H9 (cell line): ENCODE measurements around the gene RAD17. TPM values are rescaled to one million over a fixed set of nuclear protein-coding genes. Genes with fewer than 3 reads are reported as not detected.
"Not testable (repeated sequence)": the region's sequence is repeated elsewhere in the genome, so short reads cannot be mapped to it uniquely, and the experiment has no call there.

Experiments
- DNase-seq: peaks from one replicate; pipeline ENCODE4 v3.0.0-alpha.2; 2017
- H2AFZ ChIP-seq: one replicate; pipeline ENCODE4 v1.6.1; 2013; ENCODE audit warnings: mild to moderate bottlenecking, low read length, control low read depth, moderate library complexity
- H2AK5ac ChIP-seq: 2 replicates; pipeline ENCODE4 v1.6.1; 2013; ENCODE audit warnings: low read length, control low read depth, mixed read lengths; ENCODE audit not compliant: insufficient read length
- H2BK120ac ChIP-seq: one replicate; pipeline ENCODE4 v1.6.1; 2013; ENCODE audit warnings: low read depth, mild to moderate bottlenecking, low read length, control low read depth, inconsistent platforms; ENCODE audit not compliant: poor library complexity, severe bottlenecking
- H2BK12ac ChIP-seq: 2 replicates; pipeline ENCODE4 v1.6.1; 2013; ENCODE audit warnings: low read length, control low read depth, mixed read lengths, low read depth; ENCODE audit not compliant: insufficient read length
- H2BK15ac ChIP-seq: 2 replicates; pipeline ENCODE4 v1.6.1; 2013; ENCODE audit warnings: low read depth, low read length, control low read depth
- H2BK20ac ChIP-seq: one replicate; pipeline ENCODE4 v1.6.1; 2013; ENCODE audit warnings: low read depth, mild to moderate bottlenecking, low read length, control low read depth, inconsistent platforms; ENCODE audit not compliant: poor library complexity, severe bottlenecking
- H2BK5ac ChIP-seq: 2 replicates; pipeline ENCODE4 v1.6.1; 2013; ENCODE audit warnings: low read length, control low read depth, mixed read lengths; ENCODE audit not compliant: insufficient read length
- H3K14ac ChIP-seq: 2 replicates; pipeline ENCODE4 v1.6.1; 2013; ENCODE audit warnings: low read length, control low read depth; ENCODE audit not compliant: insufficient read depth
- H3K18ac ChIP-seq: 2 replicates; pipeline ENCODE4 v1.6.1; 2013; ENCODE audit warnings: low read depth, mild to moderate bottlenecking, mixed read lengths, low read length, control low read depth; ENCODE audit not compliant: insufficient read length
- H3K23ac ChIP-seq: 2 replicates; pipeline ENCODE4 v1.6.1; 2013; ENCODE audit warnings: low read length, control low read depth, mixed read lengths, low read depth; ENCODE audit not compliant: insufficient read length
- H3K23me2 ChIP-seq: 2 replicates; pipeline ENCODE4 v1.6.1; 2013; ENCODE audit warnings: low read depth, mild to moderate bottlenecking, mixed read lengths, low read length, control low read depth; ENCODE audit not compliant: insufficient read length, poor library complexity, severe bottlenecking
- H3K27ac ChIP-seq: 2 replicates; pipeline ENCODE4 v1.5.1; 2013; ENCODE audit warnings: low read length, control low read depth, mixed read lengths, low read depth; ENCODE audit not compliant: insufficient read length
- H3K27me3 ChIP-seq: 2 replicates; pipeline ENCODE4 v1.6.1; 2013; ENCODE audit warnings: low read length, control low read depth, inconsistent platforms; ENCODE audit not compliant: insufficient read depth
- H3K4ac ChIP-seq: 2 replicates; pipeline ENCODE4 v1.6.1; 2013; ENCODE audit warnings: low read depth, mild to moderate bottlenecking, control low read depth, inconsistent platforms, low read length, moderate library complexity
- H3K4me1 ChIP-seq: 2 replicates; pipeline ENCODE4 v1.6.1; 2013; ENCODE audit warnings: low read length, control low read depth, inconsistent platforms; ENCODE audit not compliant: insufficient read depth
- H3K4me2 ChIP-seq: 2 replicates; pipeline ENCODE4 v1.6.1; 2013; ENCODE audit warnings: low read length, control low read depth, mixed read lengths; ENCODE audit not compliant: insufficient read length, insufficient read depth
- H3K56ac ChIP-seq: 2 replicates; pipeline ENCODE4 v1.6.1; 2013; ENCODE audit warnings: low read depth, mild to moderate bottlenecking, mixed read lengths, low read length, control low read depth; ENCODE audit not compliant: insufficient read length
- H3K79me1 ChIP-seq: 2 replicates; pipeline ENCODE4 v1.6.1; 2013; ENCODE audit warnings: low read depth, mild to moderate bottlenecking, moderate library complexity, low read length, control low read depth, inconsistent platforms; ENCODE audit not compliant: insufficient read depth, poor library complexity, severe bottlenecking
- H3K79me2 ChIP-seq: 2 replicates; pipeline ENCODE4 v1.6.1; 2013; ENCODE audit warnings: low read length, control low read depth, inconsistent platforms; ENCODE audit not compliant: insufficient read depth
- H3K9ac ChIP-seq: 2 replicates; pipeline ENCODE4 v1.6.1; 2013; ENCODE audit warnings: low read length, control low read depth, mixed read lengths; ENCODE audit not compliant: insufficient read length; ENCODE audit errors: extremely low read depth
- H3K9me3 ChIP-seq: one replicate; pipeline ENCODE4 v1.6.1; 2013; ENCODE audit warnings: low read depth, low read length, inconsistent platforms; ENCODE audit not compliant: control insufficient read depth
- H3T11ph ChIP-seq: one replicate; pipeline ENCODE4 v1.6.1; 2013; ENCODE audit warnings: mild to moderate bottlenecking, low read length, control low read depth, inconsistent platforms
- H4K20me1 ChIP-seq: one replicate; pipeline ENCODE4 v1.6.1; 2013; ENCODE audit not compliant: control insufficient read depth, insufficient read length, insufficient read depth
- H4K5ac ChIP-seq: 2 replicates; pipeline ENCODE4 v1.6.1; 2013; ENCODE audit warnings: low read depth, mild to moderate bottlenecking, mixed read lengths, low read length, control low read depth; ENCODE audit not compliant: insufficient read length
- H4K8ac ChIP-seq: replicated peaks from 2 replicates; pipeline ENCODE4 v1.6.1; 2013; ENCODE audit warnings: low read length, control low read depth, mixed read lengths, low read depth; ENCODE audit not compliant: insufficient read length
- H4K91ac ChIP-seq: 2 replicates; pipeline ENCODE4 v1.6.1; 2013; ENCODE audit warnings: low read depth, mild to moderate bottlenecking, moderate library complexity, mixed read lengths, low read length, control low read depth; ENCODE audit not compliant: insufficient read length
- H3K27ac Mint-ChIP-seq, 3 experiments: 2 replicates in 2 of 3; 3 replicates in 1 of 3; pipeline ENCODE4 v1.8.0; 2020 to 2021; ENCODE audit warnings: mixed read lengths in 3 of 3, mild to moderate bottlenecking in 1 of 3, moderate library complexity in 1 of 3
- H3K27me3 Mint-ChIP-seq: 2 replicates; pipeline ENCODE4 v1.8.0; 2021; ENCODE audit warnings: low read depth, mild to moderate bottlenecking, moderate library complexity, mixed read lengths
- H3K36me3 Mint-ChIP-seq, 3 experiments: 2 replicates in 2 of 3; 3 replicates in 1 of 3; pipeline ENCODE4 v1.8.0; 2020 to 2021; ENCODE audit warnings: low read depth in 3 of 3, mixed read lengths in 3 of 3; ENCODE audit not compliant: insufficient read depth in 1 of 3
- H3K4me1 Mint-ChIP-seq, 2 experiments: 2 replicates each; pipeline ENCODE4 v1.8.0; 2020; ENCODE audit warnings: mixed read lengths in 2 of 2
- H3K4me3 Mint-ChIP-seq, 2 experiments: 2 replicates in 1 of 2; 3 replicates in 1 of 2; pipeline ENCODE4 v1.8.0; 2020 to 2021; ENCODE audit warnings: mild to moderate bottlenecking in 2 of 2, mixed read lengths in 2 of 2, moderate library complexity in 1 of 2
- H3K9me3 Mint-ChIP-seq, 2 experiments: 2 replicates in 1 of 2; 3 replicates in 1 of 2; pipeline ENCODE4 v1.8.0; 2020; ENCODE audit warnings: mild to moderate bottlenecking in 2 of 2, mixed read lengths in 2 of 2, moderate library complexity in 1 of 2
- CTCF ChIP-seq: fragments of 200-600 bp; sonication (generic); conservative IDR thresholded peaks from 3 replicates; pipeline ENCODE4 v1.8.0; 2021; ENCODE audit warnings: antibody characterized with exemption, mild to moderate bottlenecking
- WGBS: extraction: QIAGEN DNeasy Blood & Tissue Kit; methylation state at CpG from one replicate; pipeline ENCODE4 v1.1.7; 2013; ENCODE audit warnings: missing lambda C conversion rate, low lambda C conversion rate, mixed read lengths; ENCODE audit not compliant: insufficient read length; ENCODE audit errors: extremely low coverage; 5-methylcytosine and 5-hydroxymethylcytosine counted together
- total RNA-seq: library from RNA; stranded (reverse); gene quantifications from 2 replicates; pipeline ENCODE4 v1.2.1, GENCODE V29; 2021

The RAD17 gene
- total RNA-seq, 1 experiment from 2014 or later: 31.9 TPM

- H2BK5ac ChIP-seq: no peak overlapping the region
- no peaks in the 10 kb centered on the region for H3K9me3 ChIP-seq
- H2BK120ac ChIP-seq: no peak overlapping the region
- H3K27me3 Mint-ChIP-seq: no peaks in the 10 kb centered on the region; the same call in 1 of the 2 replicates
- H3K18ac ChIP-seq: no peak overlapping the region
- H3K4me3 Mint-ChIP-seq: no peak overlapping the region
- no peak overlapping the region for H3K4ac ChIP-seq
- H3K9me3 Mint-ChIP-seq: no peaks in the 10 kb centered on the region
- no peaks in the 10 kb centered on the region for H4K20me1 ChIP-seq
- H3K4me1 Mint-ChIP-seq: peaks cover 6 to 7% of the 10 kb centered on the region in 2 experiments
- H3K4me2 ChIP-seq: no peak overlapping the region
- no peak overlapping the region for H3K56ac ChIP-seq
- H4K8ac ChIP-seq: no peak overlapping the region
- H2BK15ac ChIP-seq: no peak overlapping the region
- no peak for DNase-seq
- no peaks in the 10 kb centered on the region for H3K23me2 ChIP-seq
- no peak overlapping the region for H4K5ac ChIP-seq
- no peak overlapping the region for H3K14ac ChIP-seq
- H3K79me2 ChIP-seq: no peaks in the 10 kb centered on the region
- H3K27me3 ChIP-seq: no peaks in the 10 kb centered on the region
- H2AFZ ChIP-seq: no peak overlapping the region
- H2BK20ac ChIP-seq: no peak overlapping the region
- no CpG with 5 or more reads among the region's 4 CpGs for WGBS
- no peak overlapping the region for H3K9ac ChIP-seq
- no peak overlapping the region for H2AK5ac ChIP-seq
- TF ChIP-seq CTCF: no peak
- H3K36me3 Mint-ChIP-seq: no peaks in the 10 kb centered on the region
- no peaks in the 10 kb centered on the region for H3K79me1 ChIP-seq
- no peak overlapping the region for H4K91ac ChIP-seq
- H3T11ph ChIP-seq: no peak overlapping the region
- H3K23ac ChIP-seq: no peak overlapping the region
- H3K4me1 ChIP-seq: no peaks in the 10 kb centered on the region
- H3K27ac ChIP-seq: no peak overlapping the region
- no peak overlapping the region for H2BK12ac ChIP-seq
- no peak overlapping the region for H3K27ac Mint-ChIP-seq
Measured at GRCh38 chr5:69451941-69452647, 82.5 kb downstream of the RAD17 start.

- not testable (repeated sequence) for H3K79me2 ChIP-seq, H3K9ac ChIP-seq, H3K9me3 Mint-ChIP-seq, H2BK5ac ChIP-seq, H3K4me2 ChIP-seq, H2BK12ac ChIP-seq, H3K27me3 ChIP-seq, H3K27me3 Mint-ChIP-seq, H3K4ac ChIP-seq, H3K27ac Mint-ChIP-seq, H3K18ac ChIP-seq, H3K79me1 ChIP-seq, H2BK20ac ChIP-seq, H4K5ac ChIP-seq, H2BK15ac ChIP-seq, H3K14ac ChIP-seq, H3K4me1 ChIP-seq, H3K4me3 Mint-ChIP-seq, H3K23me2 ChIP-seq, H3K56ac ChIP-seq, DNase-seq, H3K9me3 ChIP-seq, H4K8ac ChIP-seq, H4K91ac ChIP-seq, H3K36me3 Mint-ChIP-seq, H4K20me1 ChIP-seq, H3K4me1 Mint-ChIP-seq, H2BK120ac ChIP-seq, H3K27ac ChIP-seq, H2AK5ac ChIP-seq, H2AFZ ChIP-seq, H3T11ph ChIP-seq, H3K23ac ChIP-seq
- no CpG with 5 or more reads among the region's 3 CpGs for WGBS
Measured at GRCh38 chr5:69453487-69453886, 83.9 kb downstream of the RAD17 start.
